HG02642 (cell line): ENCODE results near the gene HPS1.
A peak's percentile ranks its signal among the peaks of the same experiment; 100 is the strongest.

Experiments used
- ATAC-seq: cut with Tn5 transposase; IDR thresholded peaks from one replicate; pipeline ENCODE4 v1.9.1; 2021; ENCODE audit warnings: mild to moderate bottlenecking; ENCODE audit not compliant: unreplicated experiment, poor library complexity

The HPS1 gene

DNA sequence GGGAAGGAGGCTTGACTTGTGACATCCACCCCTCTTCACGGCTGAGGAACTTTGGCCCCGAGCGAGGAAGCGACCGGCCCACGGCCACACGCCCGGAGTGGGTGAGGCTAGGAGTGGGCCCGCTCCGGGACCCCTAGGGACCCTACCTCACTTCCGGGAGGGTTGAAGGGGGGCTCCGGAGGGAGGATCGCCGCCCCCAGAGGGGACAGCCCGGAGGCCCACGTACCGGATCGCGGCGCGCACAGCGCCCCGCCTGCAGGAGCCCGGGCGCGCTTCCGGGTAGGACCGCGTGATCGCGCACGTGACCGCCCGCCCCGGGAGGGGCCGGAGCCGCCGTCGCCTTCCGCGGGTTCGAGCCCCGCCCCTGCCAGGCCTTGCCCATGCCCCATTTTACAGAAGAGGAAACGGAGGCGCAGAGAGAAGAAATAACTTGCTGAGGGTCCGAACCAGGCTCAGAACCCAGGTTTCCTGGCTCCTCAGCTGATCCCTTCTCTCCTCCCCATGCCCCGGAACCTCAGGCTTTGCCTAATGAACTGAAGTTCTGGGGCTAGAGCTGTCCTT, at the start of gene HPS1:
TSS of gene HPS1 (minus strand) at position 275 of the 561 bp plus-strand sequence. CDS start 3,695 bp downstream, outside the sequence.
- peak; percentile 91 for ATAC-seq

DNA sequence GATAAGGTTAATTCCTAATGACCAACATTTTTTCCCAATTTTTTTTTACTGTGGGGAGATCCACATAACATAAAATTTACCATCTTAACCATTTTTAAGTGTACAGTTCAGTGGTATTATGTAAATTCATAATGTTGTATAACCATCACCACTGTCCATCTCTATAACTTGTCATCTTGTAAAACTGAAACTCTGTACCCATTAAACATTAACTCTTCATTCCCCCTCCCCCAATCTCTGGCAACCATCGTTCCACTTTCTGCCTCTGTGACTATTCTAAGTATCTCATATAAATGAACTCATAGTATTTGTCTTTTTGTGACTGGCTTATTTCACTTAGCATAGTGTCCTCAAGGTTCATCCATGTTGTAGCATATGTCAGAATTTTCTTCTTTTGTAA, 46.0 kb upstream of the HPS1 start:
- no peak for ATAC-seq

DNA sequence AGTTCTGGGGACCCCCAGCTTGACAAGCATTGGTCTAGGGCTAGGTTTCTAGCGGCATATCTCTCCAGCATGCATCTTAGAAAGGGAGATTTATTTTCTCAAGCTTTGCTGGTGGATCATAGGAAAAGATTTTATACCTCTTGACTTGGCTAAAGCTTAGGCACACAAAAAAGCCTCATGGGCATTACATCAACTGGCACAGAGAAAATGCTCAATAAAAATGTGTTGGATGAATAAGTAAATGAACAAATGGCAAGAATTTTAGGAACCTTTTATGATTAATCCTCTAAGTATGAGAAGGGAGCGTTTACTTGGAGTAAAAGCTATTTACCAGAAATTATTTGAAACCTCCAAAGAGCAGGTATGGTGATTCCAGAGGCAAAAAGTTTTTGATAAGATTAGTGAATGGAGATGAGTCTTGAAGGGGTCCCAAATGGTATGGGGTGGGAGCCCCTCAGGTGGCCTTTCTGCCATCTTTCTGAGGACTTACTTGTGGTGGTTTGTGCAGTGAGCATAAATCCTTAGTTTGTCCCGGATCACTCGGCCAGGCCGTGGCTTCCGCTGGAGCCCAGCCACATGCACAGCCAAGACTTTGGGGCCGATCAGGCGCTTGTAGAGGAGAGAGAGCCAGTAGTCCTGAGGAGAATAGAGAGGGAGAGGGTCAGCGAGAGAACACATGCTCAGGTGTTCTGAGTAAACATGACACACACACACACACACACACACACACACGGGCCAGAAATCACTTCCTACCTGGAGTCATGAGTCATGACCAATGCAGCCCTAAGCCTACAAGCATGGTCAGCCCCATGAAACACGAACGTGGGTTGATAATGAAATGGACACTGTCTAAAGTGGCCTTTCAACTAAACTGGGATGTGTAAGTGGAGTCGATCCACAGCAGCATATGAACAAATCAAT, 43.1 kb upstream of the HPS1 start:
- no peak for ATAC-seq

DNA sequence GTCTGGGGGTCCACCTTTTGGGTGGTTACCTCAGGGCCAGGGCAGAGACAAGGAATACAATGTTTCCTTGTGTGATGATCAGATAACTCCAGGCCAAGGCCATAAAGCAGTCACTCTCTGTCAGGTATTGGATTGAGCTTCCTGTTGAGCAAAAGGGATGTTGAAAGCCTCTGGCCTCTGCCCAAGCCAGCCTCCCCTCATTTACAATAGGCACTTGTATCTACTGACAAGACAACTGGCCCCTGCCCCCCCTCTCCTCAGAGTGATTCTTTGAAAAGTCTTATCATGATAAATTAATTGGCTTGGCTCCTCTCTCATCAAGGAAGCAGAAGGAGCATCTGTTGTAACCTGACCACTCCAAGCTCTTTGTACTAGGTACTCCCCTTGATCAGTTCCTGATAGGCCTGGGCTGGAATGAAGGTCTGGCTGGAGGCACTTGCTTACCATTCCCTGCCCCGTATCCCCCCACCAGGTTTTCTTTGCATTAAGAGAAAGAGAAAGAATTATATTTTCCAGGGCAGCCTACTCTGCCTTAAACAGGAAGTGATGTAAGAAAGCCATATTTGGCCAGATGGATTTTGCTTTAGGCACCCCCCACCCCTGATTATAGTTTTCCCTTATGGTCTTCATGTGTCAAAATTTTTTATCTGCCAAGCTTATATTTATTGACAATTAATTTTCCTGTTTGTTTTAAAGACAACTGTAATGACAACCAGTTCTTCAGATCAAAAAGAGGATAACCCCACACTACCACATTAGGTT, 42.1 kb upstream of the HPS1 start:
- no peak for ATAC-seq

DNA sequence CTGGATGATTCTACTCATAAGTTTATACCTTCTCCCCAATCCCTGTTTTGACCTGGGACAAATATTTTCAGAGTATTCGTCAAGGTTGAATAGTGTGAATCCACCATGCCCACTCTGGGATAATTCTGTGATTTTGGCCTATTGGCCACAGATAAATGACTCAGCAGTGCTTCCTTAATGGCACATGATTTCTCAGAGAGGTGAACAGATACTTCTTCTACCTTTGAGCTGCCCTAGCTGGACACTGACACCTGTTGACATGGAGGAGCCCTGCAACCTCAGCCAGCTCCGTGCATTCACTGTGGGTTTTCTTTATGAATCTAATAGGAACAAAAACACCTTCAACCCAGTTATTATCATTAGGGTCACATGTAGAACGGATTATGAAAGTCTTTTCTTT, 40.9 kb upstream of the HPS1 start:
- ATAC-seq, result no peak

DNA sequence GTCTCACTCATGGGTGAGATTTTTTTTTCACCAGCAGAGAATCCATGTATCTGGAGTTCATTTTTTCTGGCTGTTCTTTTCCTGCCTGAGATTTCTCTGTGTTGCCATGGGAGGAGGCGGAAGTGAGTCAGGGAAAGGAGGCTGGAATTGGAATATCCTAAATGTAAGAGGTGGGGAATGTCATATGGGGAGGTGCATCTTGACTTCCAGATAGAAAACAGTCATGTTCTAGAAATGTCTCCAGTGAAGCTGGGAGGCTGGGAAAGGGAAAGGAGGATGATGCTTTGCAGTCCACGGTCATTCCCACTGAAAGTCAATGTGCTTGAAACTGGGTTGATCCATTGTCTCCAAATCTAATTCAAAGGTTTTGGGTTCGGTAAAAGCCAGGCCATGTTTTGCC, 39.7 kb upstream of the HPS1 start:
- ATAC-seq, result no peak

DNA sequence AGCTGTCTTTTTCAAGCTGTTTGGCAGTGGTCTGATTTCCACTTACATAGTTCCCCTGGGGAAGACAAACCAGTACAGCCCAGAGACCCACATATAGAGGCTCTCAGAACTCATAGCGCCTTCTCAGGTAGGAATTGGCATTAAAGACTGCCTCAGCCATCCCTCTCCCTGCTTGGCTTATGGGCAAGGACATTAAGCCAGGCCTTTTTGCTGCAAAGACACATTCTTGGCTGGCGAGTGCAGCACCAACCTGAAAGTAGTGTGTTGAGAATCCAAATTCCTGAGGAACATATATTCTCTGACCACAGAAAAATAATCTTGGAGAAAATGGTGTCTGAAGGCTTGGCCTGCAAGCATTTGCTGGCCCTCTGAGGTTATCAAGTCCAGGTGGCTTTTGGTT, 39.2 kb upstream of the HPS1 start:
- no peak for ATAC-seq

DNA sequence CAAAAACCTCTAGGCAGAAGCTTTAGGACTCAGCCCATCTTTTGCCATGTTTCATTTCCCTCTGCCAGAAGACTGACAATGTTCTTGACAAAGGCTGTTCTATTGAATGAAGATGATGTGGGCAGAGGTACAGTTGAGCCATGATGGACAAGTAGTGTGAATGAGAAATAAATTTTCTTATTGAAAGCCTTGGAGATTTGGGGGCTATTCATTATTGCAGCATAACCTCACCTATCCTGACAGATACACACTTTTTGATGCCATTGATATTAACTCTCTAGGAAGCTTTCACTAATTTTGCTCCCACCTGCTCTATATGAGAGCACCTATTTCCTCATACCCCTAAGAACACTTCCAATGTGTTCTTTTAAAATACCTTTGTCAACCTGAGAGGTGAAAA, 36.9 kb upstream of the HPS1 start:
- ATAC-seq, result no peak

DNA sequence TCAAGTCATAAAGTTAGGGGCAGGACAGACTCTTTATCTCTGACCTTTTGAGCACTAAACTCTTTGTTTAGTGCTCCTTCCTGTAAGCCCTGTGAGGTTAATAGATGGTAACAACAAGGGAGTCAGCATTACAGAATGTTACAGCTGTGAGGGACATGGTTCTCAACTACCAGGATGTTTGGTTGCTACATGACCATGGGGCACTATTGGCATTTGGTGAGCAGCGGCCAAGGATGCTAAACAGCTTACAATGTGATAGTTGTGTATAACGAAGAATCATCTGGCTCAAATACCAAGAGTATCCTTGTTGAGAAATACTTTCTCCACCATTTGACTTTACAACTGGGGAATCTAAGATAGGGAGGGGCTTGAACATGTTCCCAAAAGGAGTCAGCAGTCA, 35.4 kb upstream of the HPS1 start:
- ATAC-seq, result no peak

DNA sequence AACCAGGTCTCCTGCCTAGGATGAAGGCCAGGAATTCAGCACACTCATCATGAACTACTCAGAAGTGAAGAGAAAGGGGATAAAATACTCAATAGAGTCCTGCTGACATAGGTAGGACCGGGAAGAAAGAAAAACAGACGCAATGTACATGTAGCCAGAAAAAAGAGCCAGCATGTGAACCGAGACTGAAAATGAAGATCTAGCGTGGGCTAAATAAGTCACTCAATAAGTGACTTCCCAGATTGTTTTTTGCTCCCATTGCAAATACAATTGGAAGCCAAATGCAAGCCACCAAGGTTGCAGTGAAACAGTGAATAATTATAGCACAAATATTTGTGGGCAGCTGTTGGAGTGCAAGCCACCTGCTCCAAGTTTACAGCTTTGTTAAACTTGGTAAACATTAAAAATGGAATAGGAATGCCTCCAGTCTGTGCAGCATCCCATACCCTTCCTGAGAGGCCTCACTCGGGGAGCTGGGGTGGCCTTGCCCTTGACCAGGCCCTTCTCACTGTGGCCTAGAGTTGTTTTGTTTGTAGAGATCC, 34.7 kb upstream of the HPS1 start:
- no peak for ATAC-seq

DNA sequence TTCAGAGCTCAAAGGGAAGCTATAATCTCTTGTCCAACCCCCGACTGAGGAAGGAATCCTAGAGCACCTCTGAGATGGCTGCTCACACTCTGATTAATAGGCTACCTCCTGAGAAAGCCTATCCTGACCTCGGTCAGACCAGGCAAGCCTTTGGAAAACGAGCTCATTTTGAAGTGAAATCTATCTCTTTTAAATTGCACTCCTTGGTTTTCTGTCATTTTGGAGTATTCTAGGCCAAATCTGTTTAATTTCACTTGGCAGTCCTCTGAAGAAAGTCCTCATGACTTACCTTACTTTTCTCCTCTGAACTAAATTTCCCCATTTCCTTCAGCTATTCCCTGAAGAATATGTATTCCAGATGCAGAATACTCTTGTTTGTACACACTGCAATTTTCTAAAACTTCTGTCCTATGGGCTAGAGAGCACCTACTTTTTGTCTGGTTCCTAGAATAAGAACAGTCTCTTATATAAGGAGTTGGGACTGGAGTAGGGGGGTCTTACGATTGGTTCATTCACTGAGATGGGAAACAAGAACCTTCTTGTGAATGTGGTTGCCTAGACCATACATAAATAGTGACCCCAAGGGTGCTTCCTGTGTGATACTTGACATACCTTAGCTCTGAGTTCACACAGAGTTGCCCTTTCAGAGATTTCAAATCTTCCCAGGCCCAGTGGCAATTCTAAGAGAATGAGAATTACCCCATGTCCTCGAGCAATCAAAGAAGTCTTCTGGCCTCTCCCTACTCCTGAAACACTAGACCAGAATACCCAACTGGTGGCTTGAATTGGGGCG, 31.9 kb upstream of the HPS1 start:
- ATAC-seq, result no peak

DNA sequence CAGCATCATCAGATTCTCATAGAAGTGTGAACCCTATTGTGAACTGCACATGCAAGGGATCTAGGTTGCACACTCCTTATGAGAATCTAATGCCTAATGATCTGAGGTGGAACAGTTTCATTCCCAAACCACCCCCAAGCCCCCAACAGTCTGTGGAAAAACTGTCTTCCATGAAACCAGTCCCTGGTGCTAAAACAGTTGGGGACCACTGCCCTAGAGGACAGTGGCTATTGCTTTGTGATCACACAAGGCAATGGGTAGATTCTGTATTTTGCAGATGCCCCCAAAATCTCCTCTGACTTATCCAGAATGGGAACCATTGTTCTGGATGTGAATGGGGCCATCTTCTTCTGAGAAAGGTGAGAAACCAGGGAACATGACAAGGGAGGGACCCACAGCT, 31.1 kb upstream of the HPS1 start:
- ATAC-seq, result no peak

DNA sequence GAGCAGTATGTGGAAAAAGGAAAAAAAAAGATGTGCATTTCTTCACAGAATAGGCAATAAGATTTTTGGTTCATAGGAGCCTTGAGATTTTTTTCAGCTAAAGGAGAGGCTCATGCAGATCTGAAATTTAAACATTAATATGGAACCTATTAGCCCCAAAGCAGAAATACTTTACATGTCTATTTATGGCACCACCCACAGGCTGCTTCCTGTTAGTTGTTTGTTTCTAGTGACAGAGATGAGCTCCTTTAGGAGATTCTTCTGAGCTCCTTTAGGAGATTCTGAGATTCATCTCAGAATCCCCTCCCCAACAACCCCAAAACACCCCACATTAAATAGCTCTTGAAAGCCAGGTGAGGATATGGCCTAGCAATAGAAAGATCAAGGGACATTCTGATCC, 27.9 kb upstream of the HPS1 start:
- ATAC-seq, result no peak

DNA sequence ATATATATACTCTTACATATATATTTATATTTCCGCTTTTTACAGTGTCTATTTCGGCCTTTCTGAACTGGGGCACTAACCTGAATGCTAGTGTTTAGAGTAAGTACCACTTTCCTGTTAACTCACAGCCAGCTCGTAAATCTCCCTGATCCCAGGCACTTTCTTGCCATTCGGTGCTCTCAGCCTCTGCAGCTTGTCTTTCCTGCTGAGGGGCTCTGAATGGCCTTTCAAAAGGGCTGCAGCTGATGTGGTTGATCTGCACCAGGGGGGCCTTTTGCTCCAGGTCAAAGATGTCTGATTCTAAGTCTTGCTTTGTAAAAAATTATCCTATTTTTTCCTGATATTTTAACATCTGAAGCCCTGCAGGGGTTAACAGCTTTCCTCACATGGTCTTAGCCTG, 25.5 kb upstream of the HPS1 start:
- no peak for ATAC-seq

DNA sequence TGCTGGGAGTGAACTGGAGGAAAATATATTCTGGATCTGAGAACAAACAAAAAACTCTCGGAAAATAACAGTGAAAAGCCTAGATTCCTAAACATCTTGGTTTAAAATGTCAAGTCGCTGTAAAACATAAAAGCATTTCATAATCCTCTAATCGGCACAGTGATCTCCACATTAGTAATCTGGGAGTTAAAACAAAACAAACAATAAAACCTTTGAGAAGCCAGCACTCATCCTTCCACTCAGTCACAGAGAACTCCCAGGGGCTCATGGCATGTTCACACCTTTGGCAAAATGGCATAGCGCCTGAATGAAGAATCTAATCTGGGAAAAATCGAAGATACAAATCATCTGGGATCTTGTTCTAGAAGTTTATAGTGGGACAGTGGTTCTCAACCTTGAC, 24.1 kb upstream of the HPS1 start:
- ATAC-seq, result no peak

DNA sequence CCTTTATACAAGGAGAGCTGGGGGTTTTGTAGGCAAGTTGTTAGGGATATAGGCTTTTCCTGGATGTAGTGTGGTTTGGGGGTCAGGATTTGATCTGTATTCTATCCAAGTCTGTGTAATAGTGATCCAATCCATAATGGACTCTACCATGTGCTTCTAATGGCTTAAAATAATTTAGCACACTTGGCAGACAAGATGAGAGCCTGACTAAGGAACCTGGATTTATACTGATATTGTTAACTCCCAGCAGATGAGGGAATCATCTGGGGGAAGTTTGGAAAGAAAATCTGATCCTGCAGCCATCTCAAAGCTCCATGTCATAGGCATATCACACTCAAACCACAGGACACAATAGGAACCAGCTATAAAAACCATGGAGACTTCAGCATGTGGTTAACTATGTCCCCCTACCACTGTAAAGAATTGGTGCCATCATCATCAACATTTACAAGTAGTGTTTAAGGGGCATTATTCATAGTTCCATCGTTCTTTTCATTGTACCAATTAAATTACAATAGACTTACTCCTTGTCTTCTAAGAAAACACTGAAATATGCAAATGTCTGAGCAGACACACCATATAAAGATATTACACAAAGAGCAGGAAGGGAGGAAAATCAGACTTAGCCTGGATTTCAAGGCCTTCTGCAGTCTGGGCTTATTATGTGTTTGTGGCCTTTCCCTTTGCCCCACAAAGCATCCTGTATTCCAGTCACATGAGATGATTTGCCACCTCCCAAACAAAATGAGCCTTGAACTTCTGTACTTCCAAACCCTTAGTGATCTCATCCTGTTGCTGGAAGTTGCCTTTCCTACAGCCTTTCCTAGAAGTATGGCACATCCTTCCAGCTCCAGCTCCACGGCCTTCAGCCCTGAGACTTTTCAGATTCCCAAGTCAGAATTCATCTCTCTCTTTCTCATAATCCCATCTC, 22.5 kb upstream of the HPS1 start:
- ATAC-seq, result no peak

DNA sequence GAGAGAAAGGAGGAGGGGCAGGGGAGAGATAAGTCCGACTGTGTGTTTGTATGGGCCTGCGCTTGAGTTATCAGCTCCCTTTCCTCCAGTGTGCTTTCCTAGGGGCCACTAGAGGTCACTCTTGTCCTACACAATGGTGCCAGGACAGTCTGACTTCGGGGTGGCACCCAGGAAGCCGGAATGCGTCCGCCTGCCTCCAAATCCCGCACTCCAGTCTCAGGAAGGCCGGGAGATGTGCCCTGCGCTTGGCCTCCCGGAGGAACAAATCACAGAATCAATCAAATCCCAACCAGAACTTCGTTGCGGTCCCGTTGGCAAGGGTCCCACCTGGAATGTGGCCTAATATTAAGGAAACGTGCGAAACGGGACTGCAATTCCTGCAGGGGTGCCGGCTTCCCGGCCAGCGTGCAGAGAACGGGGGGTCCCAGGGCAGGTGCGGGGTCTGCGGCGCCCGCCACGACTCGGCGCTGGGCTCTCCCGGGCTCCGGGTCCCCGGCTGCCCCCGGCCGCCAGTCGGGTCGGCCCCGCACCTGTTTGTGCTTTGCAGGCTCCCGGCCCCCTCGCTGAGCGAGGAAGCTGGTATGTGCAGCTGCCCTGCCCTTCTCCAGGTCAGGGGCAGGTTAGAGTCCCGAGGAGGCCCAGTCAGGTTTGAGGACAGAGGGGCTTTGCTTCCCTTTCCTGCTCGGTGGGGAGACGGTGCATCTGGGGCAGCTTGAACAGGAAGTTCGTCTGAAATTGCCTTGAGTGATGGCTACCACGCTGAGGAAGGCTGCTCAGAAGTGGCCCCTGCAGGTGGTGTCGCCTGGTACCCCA, 21.0 kb upstream of the HPS1 start:
- peak; percentile 94 for ATAC-seq

DNA sequence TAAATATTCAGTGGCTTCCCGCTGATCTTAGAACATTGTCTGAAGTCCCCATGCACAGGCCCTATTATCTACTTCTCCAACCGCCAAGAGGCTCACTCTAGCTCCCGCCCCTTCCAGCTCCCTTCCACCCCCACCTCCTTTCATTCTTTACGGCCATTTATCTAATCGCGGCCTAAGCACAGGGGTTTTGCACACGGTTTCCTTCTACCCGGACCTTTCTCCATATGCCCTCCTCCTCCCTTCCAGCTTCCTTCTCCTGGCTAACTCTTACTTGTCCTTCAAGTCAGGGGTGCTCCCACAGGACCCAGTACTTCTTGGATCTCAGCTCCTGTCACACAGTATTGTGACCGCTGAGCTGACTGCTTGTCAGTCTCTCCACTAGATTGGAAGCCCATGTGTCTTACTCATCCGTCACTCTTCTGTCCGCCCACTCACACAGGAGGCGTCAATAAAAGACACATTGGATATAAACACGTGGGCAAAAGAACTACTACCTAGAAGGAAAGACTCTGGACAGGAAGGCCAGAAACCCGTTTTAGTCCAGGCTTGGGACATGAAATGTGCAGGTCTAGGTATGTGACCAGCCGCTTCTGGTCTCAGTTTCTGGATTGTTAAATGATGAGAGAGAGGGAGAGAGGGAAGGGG, 20.2 kb upstream of the HPS1 start:
- no peak for ATAC-seq
